HG03469 (cell line): ENCODE measurements around the gene PKHD1.

Source experiments
- ATAC-seq: cut with Tn5 transposase; IDR thresholded peaks from one replicate; pipeline ENCODE4 v1.9.1; 2021; ENCODE audit warnings: mild to moderate bottlenecking, moderate library complexity, moderate number of reproducible peaks; ENCODE audit not compliant: unreplicated experiment

The PKHD1 gene

DNA sequence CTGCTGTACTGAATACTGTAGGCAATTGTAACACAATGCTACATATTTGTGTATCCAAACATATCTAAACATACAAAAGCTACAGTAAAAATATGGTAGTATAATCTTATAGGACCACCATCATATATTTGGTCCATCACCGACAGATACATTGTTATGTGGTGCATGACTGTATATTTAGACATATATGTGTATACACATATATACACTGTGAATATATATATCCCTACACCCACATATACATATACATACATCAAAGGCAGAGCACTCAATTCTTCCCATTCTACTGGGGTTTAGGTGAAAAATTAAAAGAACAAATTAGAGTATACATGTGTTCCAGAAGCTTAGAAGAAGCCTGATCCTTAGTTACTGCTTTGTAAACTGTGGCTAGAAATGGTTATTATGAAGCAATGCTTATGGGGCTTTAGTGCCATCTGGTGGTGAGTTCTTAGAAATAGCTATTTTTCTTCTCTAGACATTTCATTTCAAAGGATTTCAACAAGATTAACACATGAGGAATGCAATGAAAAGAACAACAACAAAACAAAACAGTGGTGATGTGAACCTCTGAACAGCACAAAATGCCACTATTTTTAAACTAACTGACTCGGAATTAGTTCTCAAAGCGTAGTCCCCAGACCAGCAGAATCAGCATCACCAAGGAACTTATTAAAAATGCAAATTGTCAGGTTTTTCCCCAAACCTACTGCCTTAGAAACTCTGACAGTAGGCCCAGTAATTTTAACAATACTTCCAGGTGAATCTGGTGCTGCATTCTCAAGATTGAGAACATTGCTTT is 38.0 kb downstream of the PKHD1 start:
- ATAC-seq, result peak; percentile 37

GRCh38 chr6:52046456-52046855 is 41.0 kb downstream of the PKHD1 start:
- ATAC-seq, result no peak

DNA sequence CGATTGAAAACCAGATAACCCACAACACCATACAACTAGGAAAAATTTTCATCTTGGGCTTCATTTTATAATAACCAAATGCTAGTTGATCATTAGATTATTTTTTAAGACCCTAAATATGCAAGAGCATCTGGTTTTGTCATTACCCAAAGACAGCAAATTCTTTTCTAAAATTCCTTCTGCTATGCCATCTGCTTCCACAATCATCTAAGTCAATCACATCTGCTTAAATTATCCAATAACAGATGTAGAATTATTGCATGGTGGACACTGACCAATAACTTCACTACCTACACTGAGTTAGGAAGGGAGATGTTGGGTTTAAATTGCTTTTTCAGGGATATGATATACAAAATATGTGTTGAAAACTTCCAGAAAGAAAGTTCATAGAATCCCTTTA is 41.9 kb downstream of the PKHD1 start:
- no peak for ATAC-seq

GRCh38 chr6:52045033-52045432 is 42.4 kb downstream of the PKHD1 start:
- ATAC-seq, result no peak

GRCh38 chr6:52042141-52042885 is 45.1 kb downstream of the PKHD1 start:
- ATAC-seq, result no peak

DNA sequence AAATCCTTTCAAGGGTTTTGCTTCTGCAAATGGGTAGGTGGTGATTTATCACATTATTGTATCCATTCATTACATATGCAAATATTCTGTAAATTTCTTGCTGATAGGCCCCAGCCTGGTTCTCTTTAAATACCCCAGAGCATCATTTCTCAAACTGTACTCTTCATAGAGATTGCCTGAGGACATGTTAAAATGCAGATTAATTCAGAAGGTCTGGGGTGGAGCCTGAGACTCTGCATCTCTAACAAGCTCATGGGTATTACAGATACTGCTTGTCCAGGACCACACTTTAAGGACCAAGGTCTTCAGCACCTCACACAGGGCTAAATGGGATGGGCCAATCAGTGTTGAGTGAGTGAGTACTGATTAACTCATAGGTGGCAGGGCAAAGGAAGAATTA is 46.3 kb downstream of the PKHD1 start:
- no peak for ATAC-seq

DNA sequence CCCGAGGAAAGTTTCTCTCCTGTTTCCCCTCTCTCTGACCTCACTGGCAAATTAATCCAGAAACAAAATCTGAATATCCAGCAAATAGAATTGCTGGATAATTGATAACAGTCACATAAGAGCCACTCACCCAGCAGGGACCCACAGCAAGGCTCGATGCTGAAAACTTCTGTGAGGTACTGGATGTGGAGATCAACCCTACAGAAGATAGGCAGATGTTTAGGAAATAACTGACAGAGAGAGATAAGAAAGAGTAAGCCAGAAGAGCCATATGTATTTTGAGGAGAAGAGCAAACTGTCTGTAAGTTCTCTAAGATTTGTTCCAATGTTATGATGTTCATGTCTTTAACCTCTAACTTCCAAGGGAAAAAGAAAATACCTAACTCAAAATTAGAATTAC is 59.7 kb downstream of the PKHD1 start:
- ATAC-seq, result no peak

- no peak for ATAC-seq
These were observed 62.9 kb downstream of the PKHD1 start for GRCh38 chr6:52024451-52025068.

GRCh38 chr6:52022675-52023074 is 64.7 kb downstream of the PKHD1 start:
- no peak for ATAC-seq

DNA sequence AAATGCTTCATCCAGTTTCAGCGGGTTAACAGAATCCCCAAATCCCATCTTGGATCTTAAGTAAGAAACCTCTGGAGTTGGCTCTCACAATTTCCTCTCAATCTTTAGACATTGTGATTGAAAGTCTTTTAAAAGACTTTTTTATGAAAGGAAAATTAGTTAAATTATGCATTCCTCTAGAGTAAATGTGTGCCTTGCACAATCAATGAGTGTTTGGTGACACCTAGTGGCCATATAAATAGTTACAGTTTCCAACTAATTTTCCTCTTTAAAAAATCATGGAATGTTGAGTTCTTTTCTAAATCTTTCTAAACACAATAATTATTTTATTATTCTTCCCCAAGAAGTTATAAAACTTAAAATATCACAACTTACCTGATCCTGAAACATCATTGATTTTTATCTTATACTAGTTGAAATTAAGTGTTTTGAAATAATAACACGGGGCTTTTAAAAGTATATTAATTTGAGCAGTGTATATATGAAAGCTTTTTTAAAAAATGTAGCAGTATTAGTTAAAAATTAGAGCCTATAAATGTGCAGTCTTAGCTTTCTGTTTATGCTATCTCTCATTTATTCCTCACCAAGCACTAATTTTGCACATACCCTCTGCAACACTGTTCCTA is 66.4 kb downstream of the PKHD1 start:
- ATAC-seq, result no peak

- ATAC-seq, result no peak
These were observed 67.5 kb downstream of the PKHD1 start for GRCh38 chr6:52019881-52020280.

DNA sequence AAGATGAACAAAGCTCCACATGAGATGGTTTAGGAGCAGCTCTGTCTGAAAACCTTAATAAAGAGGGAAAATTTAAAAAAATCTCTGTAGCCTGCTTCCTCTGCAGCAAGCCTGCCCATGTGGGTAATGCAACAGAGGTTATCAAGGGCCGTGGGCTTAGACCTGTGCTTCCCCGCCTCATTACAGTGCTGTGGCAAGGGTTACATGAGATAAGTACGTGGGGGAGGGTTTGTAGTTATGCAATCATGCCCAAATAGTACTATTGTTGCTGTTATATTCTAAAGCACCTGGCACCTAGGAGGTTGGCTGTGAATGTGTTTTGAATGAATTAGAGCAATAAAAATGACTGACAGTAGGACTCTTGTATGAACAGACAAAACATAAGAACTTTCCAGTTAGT is 68.3 kb downstream of the PKHD1 start:
- no peak for ATAC-seq

GRCh38 chr6:52016915-52017748 is 70.3 kb downstream of the PKHD1 start:
- ATAC-seq, result no peak

GRCh38 chr6:52015953-52016352 is 71.5 kb downstream of the PKHD1 start:
- peak; percentile 46 for ATAC-seq

GRCh38 chr6:52014391-52014790 is 73.0 kb downstream of the PKHD1 start:
- ATAC-seq, result no peak

DNA sequence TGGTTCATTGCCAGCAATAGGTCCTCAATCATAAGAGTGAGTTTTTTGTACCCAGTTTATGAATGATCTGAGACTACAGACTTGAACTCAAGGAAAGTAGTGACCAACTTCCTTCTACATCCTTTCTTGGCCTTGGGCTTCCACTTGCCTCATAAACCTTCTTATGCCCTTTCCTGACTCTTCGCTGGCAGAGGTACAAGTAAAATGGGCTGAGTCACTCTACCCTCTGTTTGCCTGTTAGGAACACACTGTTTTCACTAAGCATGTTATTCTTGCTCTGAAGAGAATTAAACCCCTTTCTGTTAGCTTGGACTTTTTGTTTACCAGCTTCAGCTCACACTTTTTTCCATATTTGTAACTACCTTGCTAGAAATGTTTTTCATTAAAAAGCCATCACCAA is 74.4 kb downstream of the PKHD1 start:
- no peak for ATAC-seq

DNA sequence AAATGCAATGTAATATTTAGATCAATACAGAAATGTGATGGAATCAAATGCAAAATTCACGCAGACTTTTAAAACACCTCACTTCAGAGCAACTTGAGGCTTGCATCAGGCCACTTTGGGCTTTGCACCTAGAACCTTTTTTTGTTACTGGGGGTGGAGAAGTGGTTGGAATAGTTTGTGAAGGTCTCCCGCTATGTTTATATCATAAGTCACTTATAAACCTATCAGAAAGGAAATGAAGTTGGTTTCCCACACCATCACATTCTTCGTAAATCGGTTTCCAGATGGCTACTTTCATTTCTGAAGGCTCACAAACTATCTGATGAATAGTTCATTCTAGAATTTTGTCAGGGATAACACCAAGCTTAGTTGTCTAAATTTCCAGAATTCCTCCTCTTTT is 74.8 kb downstream of the PKHD1 start:
- no peak for ATAC-seq

- no peak for ATAC-seq
These were observed 76.6 kb downstream of the PKHD1 start for GRCh38 chr6:52010806-52011205.

DNA sequence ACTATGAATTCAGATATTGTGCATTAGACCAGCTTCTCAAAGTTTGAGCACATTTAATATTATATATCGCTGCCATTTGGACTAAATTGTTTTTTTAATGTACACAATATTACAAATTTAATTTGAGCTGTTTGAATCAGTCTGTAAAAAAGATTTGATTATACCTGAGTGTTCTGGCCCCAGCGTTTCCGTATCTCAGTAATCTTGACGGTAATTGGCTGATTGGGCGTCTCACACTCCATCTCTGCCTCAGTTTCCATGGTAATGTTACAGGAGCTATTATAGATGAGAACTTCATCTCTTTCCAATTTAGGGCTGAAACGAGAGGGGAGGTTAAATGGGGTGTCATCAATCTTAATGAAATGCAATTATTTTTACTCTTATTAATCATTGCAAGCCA is 77.3 kb downstream of the PKHD1 start:
- no peak for ATAC-seq

DNA sequence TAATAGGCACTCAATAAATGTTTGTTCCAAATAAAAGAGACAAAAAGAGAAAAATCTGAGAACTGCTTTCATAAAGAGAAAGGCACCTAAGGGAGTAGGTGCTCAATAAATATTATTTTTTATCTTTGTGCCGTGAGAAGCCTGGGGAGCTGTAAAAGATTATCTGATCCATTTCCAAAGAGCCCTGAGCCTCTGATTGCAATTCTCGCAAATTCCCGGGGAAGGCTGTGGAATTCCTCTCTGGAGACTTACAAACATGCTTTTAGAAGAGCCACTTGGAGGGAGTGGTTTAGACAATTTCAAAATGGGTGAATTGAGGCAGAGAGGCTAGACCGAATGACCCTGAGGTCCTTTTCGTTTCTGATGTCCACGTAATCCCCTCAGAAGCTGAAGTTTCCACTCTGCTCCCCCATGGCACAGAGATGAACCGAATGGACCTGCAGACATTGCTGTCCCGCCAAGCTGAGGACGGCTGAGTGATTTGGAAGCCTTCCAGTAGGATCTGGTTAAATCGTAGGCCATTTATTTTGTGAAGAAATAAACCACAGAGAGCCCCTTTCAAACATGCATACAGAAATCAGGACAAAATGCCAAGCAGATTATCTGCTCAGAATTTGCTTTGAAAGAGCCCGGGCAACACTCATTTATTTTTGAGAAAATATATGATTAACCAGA is 77.8 kb downstream of the PKHD1 start:
- ATAC-seq, result no peak
